Measurements from ENCODE around the gene DGKI.

Gene DGKI

DNA sequence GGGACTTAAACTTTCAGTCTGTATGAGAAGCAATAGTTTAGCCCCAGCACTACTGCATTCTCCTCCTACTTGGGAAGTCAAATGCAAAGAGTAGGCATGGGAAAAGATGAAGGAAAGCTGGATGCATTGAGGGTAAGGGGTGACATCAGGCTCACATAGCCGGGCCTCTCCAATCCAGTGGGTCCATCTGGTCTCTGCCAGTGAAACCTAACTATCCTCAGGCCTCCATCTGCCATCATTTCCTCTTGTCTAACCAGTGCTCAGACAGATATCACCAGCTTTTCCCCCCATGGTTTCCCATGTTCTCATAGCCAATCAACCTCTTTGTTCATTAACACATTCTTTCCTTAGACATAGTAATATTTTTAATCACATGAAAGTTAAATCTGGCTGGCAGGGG lies 118.3 kb downstream of the DGKI start:
- no peak overlapping the region for H3K23ac ChIP-seq (ENCODE audit: low read depth, low read length, poor library complexity)
- H3K9ac ChIP-seq (ENCODE audit: low read depth, low read length, poor library complexity): no peak overlapping the region
- no peak overlapping the region for H2BK15ac ChIP-seq (ENCODE audit: low read length)
- no peak overlapping the region for H3K4ac ChIP-seq (ENCODE audit: low read length)
- H4K8ac ChIP-seq (ENCODE audit: low read depth, low read length): no peak overlapping the region
- H3K27me3 ChIP-seq (ENCODE audit: control insufficient read depth in 3 of 3, insufficient read depth in 3 of 3, low read depth in 1 of 3, low read length in 3 of 3): no peaks in the 10 kb centered on the region
- H2AFZ ChIP-seq (ENCODE audit: low read length): no peak overlapping the region
- H3K18ac ChIP-seq (ENCODE audit: low read length): no peak overlapping the region
- no peak overlapping the region for H2BK120ac ChIP-seq (ENCODE audit: low read depth, low read length)
- H3K27ac ChIP-seq (replicated peaks; ENCODE audit: low read length): no peak overlapping the region
- H3K79me1 ChIP-seq (ENCODE audit: low read depth, low read length): no peaks in the 10 kb centered on the region
- H3K4me1 ChIP-seq (ENCODE audit: control insufficient read depth in 2 of 2, insufficient read depth in 1 of 2, low read depth in 1 of 2, low read length in 2 of 2): no peaks in the 10 kb centered on the region
- no peak for DNase-seq (ENCODE audit: low spot score)
- no peaks in the 10 kb centered on the region for H3K36me3 ChIP-seq (replicated peaks in 1 of 2; ENCODE audit: control insufficient read depth in 2 of 2, insufficient read depth in 2 of 2, low read length in 2 of 2)
- H2BK12ac ChIP-seq (ENCODE audit: low read length): no peak overlapping the region
- no peak overlapping the region for H2AK5ac ChIP-seq (ENCODE audit: low read depth, low read length)
- H3K14ac ChIP-seq (ENCODE audit: low read length): no peak overlapping the region
- no peak overlapping the region for H2BK5ac ChIP-seq (ENCODE audit: low read length)
- no CpG with 5 or more reads among the region's 1 CpG for WGBS, 2 donors (ENCODE audit: extremely low coverage in 2 of 2, insufficient read length in 2 of 2, insufficient replicate concordance in 1 of 2)
- H3K9me3 ChIP-seq (replicated peaks in 1 of 2; ENCODE audit: control insufficient read depth in 2 of 2, insufficient read depth in 1 of 2, low read depth in 1 of 2, low read length in 2 of 2): peaks cover 0 to 4% of the 10 kb centered on the region in 2 donors
- H3K4me3 ChIP-seq (ENCODE audit: low read length in 2 of 2): no peak overlapping the region
- H3K4me2 ChIP-seq (ENCODE audit: insufficient read depth, low read length, poor library complexity, severe bottlenecking): no peak overlapping the region
- no peak overlapping the region for H4K91ac ChIP-seq (ENCODE audit: low read depth, low read length, poor library complexity)

DNA sequence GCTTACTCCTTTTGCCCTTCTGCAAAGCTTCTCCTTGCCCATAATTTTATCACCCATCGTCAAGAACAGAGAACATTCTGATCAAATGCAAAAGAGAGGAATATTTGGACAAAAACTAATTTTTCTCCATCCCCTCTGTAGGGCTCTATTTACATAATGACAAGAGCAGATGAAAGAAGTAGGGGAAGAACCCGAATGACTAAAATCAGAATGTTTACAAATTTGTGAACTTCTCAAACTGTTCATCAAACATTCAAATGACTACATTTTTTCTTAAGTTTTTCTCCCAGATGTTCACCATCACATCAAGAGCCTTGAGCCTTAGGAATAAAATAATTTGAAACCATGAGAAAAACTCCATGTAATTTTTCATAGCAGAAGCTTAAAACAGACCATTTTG lies 119.4 kb downstream of the DGKI start:
- H3K36me3 ChIP-seq (replicated peaks in 1 of 2; ENCODE audit: control insufficient read depth in 2 of 2, insufficient read depth in 2 of 2, low read length in 2 of 2): no peaks in the 10 kb centered on the region
- no CpG with 5 or more reads among the region's 2 CpGs for WGBS, 2 donors (ENCODE audit: extremely low coverage in 2 of 2, insufficient read length in 2 of 2, insufficient replicate concordance in 1 of 2)
- no peak overlapping the region for H2BK120ac ChIP-seq (ENCODE audit: low read depth, low read length)

DNA sequence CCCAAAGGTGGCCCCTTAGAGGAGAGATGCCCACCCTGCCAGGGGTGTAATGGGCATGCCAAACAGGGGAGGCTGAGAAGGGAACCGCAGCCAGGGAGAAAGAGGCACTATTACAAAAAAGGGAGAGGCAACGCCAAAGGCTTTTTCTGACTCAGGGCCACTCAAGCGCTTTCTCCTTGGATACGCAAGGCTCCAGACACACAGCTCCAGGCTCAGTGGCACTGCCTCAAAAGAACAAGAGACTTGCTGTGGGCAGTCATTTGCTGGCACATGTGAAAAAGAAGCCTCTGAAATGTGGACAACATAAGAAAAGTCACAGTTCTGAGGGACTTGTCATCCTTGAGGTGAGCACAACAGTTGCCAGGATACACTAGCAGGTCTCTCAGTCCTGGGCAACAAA lies 128.4 kb downstream of the DGKI start:
- Histone ChIP-seq H3K4me1 (ENCODE audit: control insufficient read depth in 2 of 2, insufficient read depth in 1 of 2, low read depth in 1 of 2, low read length in 2 of 2) (peaks cover 12 to 32% of the 10 kb centered on the region in 2 donors), H3K9me3 (replicated peaks in 1 of 2; ENCODE audit: control insufficient read depth in 2 of 2, insufficient read depth in 1 of 2, low read depth in 1 of 2, low read length in 2 of 2) (no peaks in the 10 kb centered on the region), H2BK120ac (ENCODE audit: low read depth, low read length) (no peak overlapping the region), H2BK12ac (ENCODE audit: low read length) (no peak overlapping the region), H2AFZ (ENCODE audit: low read length) (peak overlapping the region; percentile 78), H4K91ac (ENCODE audit: low read depth, low read length, poor library complexity) (no peak overlapping the region), H2BK15ac (ENCODE audit: low read length) (no peak overlapping the region), H3K4me2 (ENCODE audit: insufficient read depth, low read length, poor library complexity, severe bottlenecking) (no peak overlapping the region), H3K4me3 (ENCODE audit: low read length in 2 of 2) (no peak overlapping the region), H3K23ac (ENCODE audit: low read depth, low read length, poor library complexity) (no peak overlapping the region), H3K27me3 (ENCODE audit: control insufficient read depth in 3 of 3, insufficient read depth in 3 of 3, low read depth in 1 of 3, low read length in 3 of 3) (no peaks in the 10 kb centered on the region), H2AK5ac (ENCODE audit: low read depth, low read length) (no peak overlapping the region), H4K8ac (ENCODE audit: low read depth, low read length) (no peak overlapping the region), H3K18ac (ENCODE audit: low read length) (no peak overlapping the region), H3K9ac (ENCODE audit: low read depth, low read length, poor library complexity) (no peak overlapping the region), H3K36me3 (replicated peaks in 1 of 2; ENCODE audit: control insufficient read depth in 2 of 2, insufficient read depth in 2 of 2, low read length in 2 of 2) (no peaks in the 10 kb centered on the region), H3K27ac (replicated peaks; ENCODE audit: low read length) (no peak overlapping the region), H3K14ac (ENCODE audit: low read length) (no peak overlapping the region), H2BK5ac (ENCODE audit: low read length) (no peak overlapping the region), H3K79me1 (ENCODE audit: low read depth, low read length) (no peaks in the 10 kb centered on the region), H3K4ac (ENCODE audit: low read length) (no peak overlapping the region)
- DNase-seq (ENCODE audit: low spot score): no peak
- no CpG with 5 or more reads among the region's 4 CpGs for WGBS, 2 donors (ENCODE audit: extremely low coverage in 2 of 2, insufficient read length in 2 of 2, insufficient replicate concordance in 1 of 2)

More for the DNA sequence above, 119.4 kb downstream of the DGKI start:
- H2BK15ac ChIP-seq (ENCODE audit: low read length): no peak overlapping the region
- H3K18ac ChIP-seq (ENCODE audit: low read length): no peak overlapping the region
- no peaks in the 10 kb centered on the region for H3K4me1 ChIP-seq (ENCODE audit: control insufficient read depth in 2 of 2, insufficient read depth in 1 of 2, low read depth in 1 of 2, low read length in 2 of 2)
- H2AK5ac ChIP-seq (ENCODE audit: low read depth, low read length): no peak overlapping the region
- H3K4me2 ChIP-seq (ENCODE audit: insufficient read depth, low read length, poor library complexity, severe bottlenecking): no peak overlapping the region
- no peak for DNase-seq (ENCODE audit: low spot score)
- no peak overlapping the region for H3K4ac ChIP-seq (ENCODE audit: low read length)
- H3K4me3 ChIP-seq (ENCODE audit: low read length in 2 of 2): no peak overlapping the region
- no peak overlapping the region for H2BK12ac ChIP-seq (ENCODE audit: low read length)
- H3K27me3 ChIP-seq (ENCODE audit: control insufficient read depth in 3 of 3, insufficient read depth in 3 of 3, low read depth in 1 of 3, low read length in 3 of 3): no peaks in the 10 kb centered on the region
- no peaks in the 10 kb centered on the region for H3K79me1 ChIP-seq (ENCODE audit: low read depth, low read length)
- no peak overlapping the region for H3K27ac ChIP-seq (replicated peaks; ENCODE audit: low read length)
- H4K91ac ChIP-seq (ENCODE audit: low read depth, low read length, poor library complexity): no peak overlapping the region
- no peak overlapping the region for H3K9ac ChIP-seq (ENCODE audit: low read depth, low read length, poor library complexity)
- H3K9me3 ChIP-seq (replicated peaks in 1 of 2; ENCODE audit: control insufficient read depth in 2 of 2, insufficient read depth in 1 of 2, low read depth in 1 of 2, low read length in 2 of 2): peaks cover 0 to 4% of the 10 kb centered on the region in 2 donors
- H4K8ac ChIP-seq (ENCODE audit: low read depth, low read length): no peak overlapping the region
- no peak overlapping the region for H2BK5ac ChIP-seq (ENCODE audit: low read length)
- no peak overlapping the region for H3K23ac ChIP-seq (ENCODE audit: low read depth, low read length, poor library complexity)
- no peak overlapping the region for H2AFZ ChIP-seq (ENCODE audit: low read length)
- no peak overlapping the region for H3K14ac ChIP-seq (ENCODE audit: low read length)

DNA sequence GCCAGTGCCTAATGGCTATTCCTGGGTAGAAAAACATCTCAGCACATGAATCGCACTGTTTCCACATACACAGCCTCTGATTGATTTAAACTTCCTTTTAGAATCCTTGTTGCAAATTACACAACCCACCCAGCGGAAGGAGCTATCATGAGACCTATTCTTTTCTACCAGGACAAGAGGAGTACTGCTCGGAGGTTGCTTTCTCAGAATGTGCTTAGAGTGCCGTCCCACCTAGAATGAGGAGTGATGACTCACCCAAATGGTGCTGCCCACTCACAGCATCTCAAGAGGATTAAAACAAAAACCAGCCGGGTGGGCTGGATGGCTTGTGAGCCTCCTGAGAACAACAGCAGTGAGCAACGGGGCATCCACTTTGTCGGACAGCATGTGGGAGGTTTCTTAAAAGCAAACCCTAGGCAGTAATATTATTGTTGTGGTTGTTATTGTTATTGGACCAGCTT lies 128.9 kb downstream of the DGKI start:
- Histone ChIP-seq H3K9ac (ENCODE audit: low read depth, low read length, poor library complexity) (no peak overlapping the region), H3K23ac (ENCODE audit: low read depth, low read length, poor library complexity) (no peak overlapping the region), H3K27me3 (ENCODE audit: control insufficient read depth in 3 of 3, insufficient read depth in 3 of 3, low read depth in 1 of 3, low read length in 3 of 3) (no peaks in the 10 kb centered on the region), H3K14ac (ENCODE audit: low read length) (no peak overlapping the region), H2BK15ac (ENCODE audit: low read length) (no peak overlapping the region), H2AFZ (ENCODE audit: low read length) (peak overlapping the region; percentile 78), H2BK12ac (ENCODE audit: low read length) (no peak overlapping the region), H3K36me3 (replicated peaks in 1 of 2; ENCODE audit: control insufficient read depth in 2 of 2, insufficient read depth in 2 of 2, low read length in 2 of 2) (no peaks in the 10 kb centered on the region), H3K18ac (ENCODE audit: low read length) (no peak overlapping the region), H3K4me1 (ENCODE audit: control insufficient read depth in 2 of 2, insufficient read depth in 1 of 2, low read depth in 1 of 2, low read length in 2 of 2) (peaks cover 12 to 32% of the 10 kb centered on the region in 2 donors), H3K4ac (ENCODE audit: low read length) (no peak overlapping the region), H3K27ac (replicated peaks; ENCODE audit: low read length) (no peak overlapping the region), H3K4me2 (ENCODE audit: insufficient read depth, low read length, poor library complexity, severe bottlenecking) (peak overlapping the region; percentile 22), H3K9me3 (replicated peaks in 1 of 2; ENCODE audit: control insufficient read depth in 2 of 2, insufficient read depth in 1 of 2, low read depth in 1 of 2, low read length in 2 of 2) (no peaks in the 10 kb centered on the region), H3K79me1 (ENCODE audit: low read depth, low read length) (no peaks in the 10 kb centered on the region), H4K8ac (ENCODE audit: low read depth, low read length) (no peak overlapping the region), H4K91ac (ENCODE audit: low read depth, low read length, poor library complexity) (no peak overlapping the region), H3K4me3 (ENCODE audit: low read length in 2 of 2) (no peak overlapping the region), H2BK120ac (ENCODE audit: low read depth, low read length) (no peak overlapping the region), H2BK5ac (ENCODE audit: low read length) (no peak overlapping the region), H2AK5ac (ENCODE audit: low read depth, low read length) (no peak overlapping the region)
- no CpG with 5 or more reads among the region's 7 CpGs for WGBS, 2 donors (ENCODE audit: extremely low coverage in 2 of 2, insufficient read length in 2 of 2, insufficient replicate concordance in 1 of 2)
- DNase-seq (ENCODE audit: low spot score): peak; percentile 61

Measured in neuronal stem cell (in vitro differentiated cells).